ENCODE data around the gene FIGN.

The FIGN gene

GRCh38 chr2:163558251-163559021 lies 177.4 kb downstream of the FIGN start:
- no peak for DNase-seq (ENCODE audit: low spot score)

- no peak for DNase-seq (ENCODE audit: low spot score)
Observed at GRCh38 chr2:163556511-163556910, 179.3 kb downstream of the FIGN start.

GRCh38 chr2:163554864-163555263 lies 180.9 kb downstream of the FIGN start:
- no peak for DNase-seq (ENCODE audit: low spot score)

GRCh38 chr2:163553601-163554000 lies 182.2 kb downstream of the FIGN start:
- DNase-seq (ENCODE audit: low spot score) = no peak

- no peak for DNase-seq (ENCODE audit: low spot score)
Observed at GRCh38 chr2:163552758-163553157, 183.1 kb downstream of the FIGN start.

- peak; percentile 5 for DNase-seq (ENCODE audit: low spot score)
Observed at GRCh38 chr2:163551616-163552373, 184.0 kb downstream of the FIGN start.

- no peak for DNase-seq (ENCODE audit: low spot score)
Observed at GRCh38 chr2:163548970-163549369, 186.8 kb downstream of the FIGN start.
